GM12878 (cell line): ENCODE measurements around the gene CLEC20A. TPM values are rescaled to one million over a fixed set of nuclear protein-coding genes. Genes with fewer than 3 reads are reported as not detected.

Experiments
- ATAC-seq: fragments of 200-7000 bp; cut with Tn5 transposase; 3 replicates; pipeline ENCODE4 v1.9.1; 2020; ENCODE audit warnings: mild to moderate bottlenecking, moderate library complexity
- BruUV-seq: library from RNA; stranded (reverse); fragments of 400-500 nt; replicated peaks from 2 replicates; lab custom pipeline; 2021; lab: Mats Ljungman, UMichigan
- CTCF ChIA-PET: fragments of 300-600 bp; sonication (Branson Sonifier 250); formaldehyde crosslinking; extraction: SDS; loops from one replicate; lab custom pipeline; 2021; ENCODE audit warnings: inconsistent platforms; lab: Yijun Ruan, JAX
- POLR2A ChIA-PET: fragments of 350-600 bp; formaldehyde crosslinking; extraction: SDS; loops from one replicate; lab custom pipeline; 2021; ENCODE audit warnings: inconsistent platforms; lab: Charles Lee
- RAD21 ChIA-PET: fragments of 300-600 bp; sonication (Branson Sonifier 250); formaldehyde crosslinking; loops from one replicate; lab custom pipeline; 2023; ENCODE audit warnings: antibody characterized with exemption; ENCODE audit not compliant: unreplicated experiment; lab: Charles Lee
- SMC1A ChIA-PET: fragments of 300-600 bp; sonication (Branson Sonifier 250); formaldehyde crosslinking; loops from one replicate; lab custom pipeline; 2023; ENCODE audit not compliant: unreplicated experiment, uncharacterized antibody; lab: Charles Lee
- DNase-seq: peaks from one replicate; pipeline ENCODE4 v3.0.0-alpha.2; 2011; ENCODE audit warnings: low read depth, low spot score
- FAIRE-seq: peaks from 3 replicates; lab custom pipeline; 2011; peaks lifted over from hg19 to GRCh38; lab: Jason Lieb, UNC
- H2AFZ ChIP-seq: 2 replicates; pipeline ENCODE4 v1.6.0; 2011; ENCODE audit warnings: low read depth, low read length, control low read depth; ENCODE audit not compliant: control insufficient read depth
- H3K27ac ChIP-seq: 2 replicates; pipeline ENCODE4 v1.5.1; 2011; ENCODE audit warnings: control low read depth; ENCODE audit not compliant: control insufficient read depth, insufficient read depth
- H3K27me3 ChIP-seq, 2 experiments: replicated peaks in 1 of 2; 2 replicates each; pipeline versions ENCODE4 v1.6.0 to v1.6.1; 2011; ENCODE audit warnings: low read length in 1 of 2; ENCODE audit not compliant: control insufficient read depth in 2 of 2, insufficient read depth in 2 of 2
- H3K36me3 ChIP-seq, 2 experiments: 2 replicates each; pipeline ENCODE4 v1.5.1; 2011; ENCODE audit warnings: low read length in 1 of 2; ENCODE audit not compliant: control insufficient read depth in 2 of 2, insufficient read depth in 2 of 2
- H3K4me1 ChIP-seq: 2 replicates; pipeline ENCODE4 v1.6.1; 2011; ENCODE audit warnings: mild to moderate bottlenecking, low read length, moderate library complexity, mixed read lengths; ENCODE audit not compliant: control insufficient read depth, insufficient read depth
- H3K4me2 ChIP-seq: 2 replicates; pipeline ENCODE4 v1.6.0; 2011; ENCODE audit warnings: control low read depth; ENCODE audit not compliant: control insufficient read depth, insufficient read depth
- H3K4me3 ChIP-seq: fragments of 200-600 bp; sonication (generic); 2 replicates; pipeline ENCODE4 v1.5.1; 2016
- H3K79me2 ChIP-seq: 2 replicates; pipeline ENCODE4 v1.6.0; 2011; ENCODE audit warnings: low read length; ENCODE audit not compliant: control insufficient read depth, insufficient read depth
- H3K9ac ChIP-seq: 2 replicates; pipeline ENCODE4 v1.8.0; 2011; ENCODE audit warnings: low read length, control low read depth, mixed read lengths; ENCODE audit not compliant: control insufficient read depth, insufficient read depth
- H3K9me3 ChIP-seq: replicated peaks from 3 replicates; pipeline ENCODE4 v1.5.1; 2011; ENCODE audit warnings: mild to moderate bottlenecking, low read length; ENCODE audit not compliant: control insufficient read depth, insufficient read depth
- H4K20me1 ChIP-seq: 2 replicates; pipeline ENCODE4 v1.6.0; 2011; ENCODE audit not compliant: control insufficient read depth, insufficient read depth
- CHD1 ChIP-seq: IDR thresholded peaks from 2 replicates; pipeline ENCODE4 v1.6.1; 2012; ENCODE audit warnings: low read depth, low read length, improper control_type of control experiment
- CREB1 ChIP-seq: IDR thresholded peaks from 2 replicates; pipeline ENCODE4 v1.6.1; 2012; ENCODE audit warnings: low read depth, mild to moderate bottlenecking, inconsistent platforms
- CTCF ChIP-seq, 3 experiments: IDR thresholded peaks in 2 of 3; conservative IDR thresholded peaks in 1 of 3; 2 replicates each; pipeline ENCODE4 v1.5.1; 2011; ENCODE audit warnings: low read depth in 3 of 3, low read length in 3 of 3, mild to moderate bottlenecking in 3 of 3, control low read depth in 2 of 3, moderate library complexity in 2 of 3, inconsistent platforms in 1 of 3, mixed read lengths in 1 of 3; ENCODE audit not compliant: control insufficient read depth in 2 of 3, insufficient read depth in 1 of 3; ENCODE audit errors: extremely low read depth in 1 of 3
- E2F8 ChIP-seq: fragments of 450-650 bp; IDR thresholded peaks from 2 replicates; pipeline ENCODE4 v1.6.1; 2018; ENCODE audit warnings: mild to moderate bottlenecking, low read depth, moderate library complexity; ENCODE audit not compliant: partially characterized antibody
- EZH2 ChIP-seq: IDR thresholded peaks from 2 replicates; pipeline ENCODE4 v1.6.1; 2012; ENCODE audit warnings: low read depth, mild to moderate bottlenecking, control low read depth, inconsistent platforms, low read length, borderline replicate concordance; ENCODE audit not compliant: control insufficient read depth
- GATAD2B ChIP-seq: fragments of 450-650 bp; conservative IDR thresholded peaks from 2 replicates; pipeline ENCODE4 v1.6.1; 2017; ENCODE audit warnings: low read depth, mild to moderate bottlenecking, moderate library complexity
- LARP7 ChIP-seq: fragments of 450-650 bp; IDR thresholded peaks from 2 replicates; pipeline ENCODE4 v1.6.1; 2017; ENCODE audit warnings: mild to moderate bottlenecking
- NR2C2 ChIP-seq: IDR thresholded peaks from 2 replicates; pipeline ENCODE4 v1.6.1; 2011; ENCODE audit warnings: borderline replicate concordance, low read depth; ENCODE audit not compliant: control insufficient read depth, insufficient read length
- PBX3 ChIP-seq: IDR thresholded peaks from 2 replicates; pipeline ENCODE4 v1.6.1; 2011; ENCODE audit warnings: mild to moderate bottlenecking, low read depth, low read length, moderate library complexity; ENCODE audit not compliant: insufficient replicate concordance
- RUNX3 ChIP-seq: IDR thresholded peaks from 2 replicates; pipeline ENCODE4 v1.6.1; 2012; ENCODE audit warnings: low read length, inconsistent platforms
- SPI1 ChIP-seq: IDR thresholded peaks from 2 replicates; pipeline ENCODE4 v1.6.1; 2011; ENCODE audit warnings: low read depth, mild to moderate bottlenecking, low read length, moderate library complexity, borderline replicate concordance; ENCODE audit not compliant: insufficient read depth
- WGBS: methylation state at CpG from one replicate; pipeline ENCODE4 v1.1.6; 2016; ENCODE audit warnings: low lambda C conversion rate; ENCODE audit not compliant: insufficient replicate concordance, insufficient coverage; ENCODE audit errors: missing lambda C conversion rate; 5-methylcytosine and 5-hydroxymethylcytosine counted together
- in situ Hi-C: fragments of 300-500 bp; cut with MboI; formaldehyde crosslinking; loops from 9 replicates; pipeline ENCODE4 v1.14.3; 2018; ENCODE audit warnings: mixed read lengths
- intact Hi-C: fragments of 100-400 bp; cut with micrococcal nuclease; formaldehyde crosslinking; loops from one replicate; pipeline ENCODE4 v1.14.2; 2022; ENCODE audit not compliant: unreplicated experiment
- polyA plus RNA-seq, 11 experiments: library from polyadenylated mRNA; depleted of rRNA in 4 of 11; unstranded in 6 of 11; stranded (reverse) in 5 of 11; fragments of >200 nt; fragmentation: Nextera tagmentation in 4 of 11; fragmentation: Illumina TruSeq in 1 of 11; extraction: Ambion mirVana in 4 of 11; extraction: Trizol in 1 of 11; gene quantifications; 1 replicate in 1 of 11; 2 replicates in 10 of 11; pipeline versions ENCODE4 v1.2.1 to v1.2.3, GENCODE V29; 2011 to 2016; ENCODE audit warnings: inconsistent platforms in 2 of 11, missing spikeins in 2 of 11, low read depth in 1 of 11
- total RNA-seq, 4 experiments: library from RNA; depleted of rRNA in 3 of 4; stranded (reverse); fragments of >200 nt in 3 of 4; fragmentation: Illumina TruSeq in 1 of 4; extraction: Trizol in 1 of 4; gene quantifications; 2 replicates each; pipeline versions ENCODE4 v1.2.1 to v1.2.3, GENCODE V29; 2013 to 2021
- TF ChIP-seq, protein P1 (sequence below): fragments of 450-650 bp; formaldehyde crosslinking; IDR thresholded peaks from 2 replicates; pipeline ENCODE4 v1.4.0; 2022; ENCODE audit warnings: mild to moderate bottlenecking, moderate library complexity
- TF ChIP-seq, protein P2 (sequence below): IDR thresholded peaks from 2 replicates; pipeline ENCODE4 v1.6.1; 2012; ENCODE audit warnings: low read length, inconsistent platforms

The CLEC20A gene
- total and polyA plus RNA-seq, 10 of the 15 experiments (the other 5 are each of a cell fraction or from before 2014, with no cell fraction given), result not detected

DNA sequence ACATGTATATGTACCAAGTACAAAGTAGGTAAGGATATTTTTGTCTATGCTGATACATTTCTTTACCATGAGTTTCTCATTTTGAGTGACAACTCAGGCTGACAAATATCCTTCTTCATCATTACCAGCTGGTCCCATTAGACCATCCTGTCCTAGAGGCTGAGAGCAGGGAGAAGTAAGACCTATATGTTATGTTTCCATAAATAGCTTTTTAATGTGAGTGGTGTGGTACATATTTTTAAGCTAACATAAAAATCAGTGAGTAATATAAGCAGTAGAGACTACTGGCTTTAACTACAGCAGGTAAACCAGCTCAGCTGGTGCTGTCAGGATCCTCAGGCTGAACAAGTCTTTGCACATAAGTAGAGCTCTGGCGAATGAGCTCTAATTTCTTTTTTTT, 62.4 kb downstream of the CLEC20A start:
- SMC1A ChIA-PET, result interaction anchor here (0.7 to 2.0 kb wide), 5 partner anchors 9 to 135 kb away, joined by 3 to 9 read pairs (median 5); no protein-coding TSS in a partner anchor
- BruUV-seq, result no TSS peak
- TF ChIP-seq SPI1 (no peak), EZH2 (no peak), PBX3 (no peak), CHD1 (no peak), LARP7 (no peak), CTCF (IDR thresholded peaks at IDR 0.05 in 2 of 3, conservative IDR thresholded peaks at IDR 0.05 in 1 of 3; ENCODE audit: control insufficient read depth in 2 of 3, extremely low read depth in 1 of 3, insufficient read depth in 1 of 3, low read depth in 3 of 3, low read length in 3 of 3) (no peak), RUNX3 (no peak), GATAD2B (no peak), CREB1 (no peak), NR2C2 (no peak), E2F8 (no peak)
- TF ChIP-seq, protein P1, sequence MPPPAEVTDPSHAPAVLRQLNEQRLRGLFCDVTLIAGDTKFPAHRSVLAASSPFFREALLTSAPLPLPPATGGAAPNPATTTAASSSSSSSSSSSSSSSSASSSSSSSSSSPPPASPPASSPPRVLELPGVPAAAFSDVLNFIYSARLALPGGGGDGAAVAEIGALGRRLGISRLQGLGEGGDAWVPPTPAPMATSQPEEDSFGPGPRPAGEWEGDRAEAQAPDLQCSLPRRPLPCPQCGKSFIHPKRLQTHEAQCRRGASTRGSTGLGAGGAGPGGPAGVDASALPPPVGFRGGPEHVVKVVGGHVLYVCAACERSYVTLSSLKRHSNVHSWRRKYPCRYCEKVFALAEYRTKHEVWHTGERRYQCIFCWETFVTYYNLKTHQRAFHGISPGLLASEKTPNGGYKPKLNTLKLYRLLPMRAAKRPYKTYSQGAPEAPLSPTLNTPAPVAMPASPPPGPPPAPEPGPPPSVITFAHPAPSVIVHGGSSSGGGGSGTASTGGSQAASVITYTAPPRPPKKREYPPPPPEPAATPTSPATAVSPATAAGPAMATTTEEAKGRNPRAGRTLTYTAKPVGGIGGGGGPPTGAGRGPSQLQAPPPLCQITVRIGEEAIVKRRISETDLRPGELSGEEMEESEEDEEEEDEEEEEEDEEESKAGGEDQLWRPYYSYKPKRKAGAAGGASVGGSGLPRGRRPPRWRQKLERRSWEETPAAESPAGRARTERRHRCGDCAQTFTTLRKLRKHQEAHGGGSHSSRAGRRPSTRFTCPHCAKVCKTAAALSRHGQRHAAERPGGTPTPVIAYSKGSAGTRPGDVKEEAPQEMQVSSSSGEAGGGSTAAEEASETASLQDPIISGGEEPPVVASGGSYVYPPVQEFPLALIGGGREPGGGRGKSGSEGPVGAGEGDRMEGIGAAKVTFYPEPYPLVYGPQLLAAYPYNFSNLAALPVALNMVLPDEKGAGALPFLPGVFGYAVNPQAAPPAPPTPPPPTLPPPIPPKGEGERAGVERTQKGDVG, result no peak
- TF ChIP-seq, protein P2, sequence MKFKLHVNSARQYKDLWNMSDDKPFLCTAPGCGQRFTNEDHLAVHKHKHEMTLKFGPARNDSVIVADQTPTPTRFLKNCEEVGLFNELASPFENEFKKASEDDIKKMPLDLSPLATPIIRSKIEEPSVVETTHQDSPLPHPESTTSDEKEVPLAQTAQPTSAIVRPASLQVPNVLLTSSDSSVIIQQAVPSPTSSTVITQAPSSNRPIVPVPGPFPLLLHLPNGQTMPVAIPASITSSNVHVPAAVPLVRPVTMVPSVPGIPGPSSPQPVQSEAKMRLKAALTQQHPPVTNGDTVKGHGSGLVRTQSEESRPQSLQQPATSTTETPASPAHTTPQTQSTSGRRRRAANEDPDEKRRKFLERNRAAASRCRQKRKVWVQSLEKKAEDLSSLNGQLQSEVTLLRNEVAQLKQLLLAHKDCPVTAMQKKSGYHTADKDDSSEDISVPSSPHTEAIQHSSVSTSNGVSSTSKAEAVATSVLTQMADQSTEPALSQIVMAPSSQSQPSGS, result no peak

More for the DNA sequence above, 62.4 kb downstream of the CLEC20A start:
- in situ Hi-C loops, result no loop called here
- no peaks in the 10 kb centered on the region for H3K4me1 ChIP-seq
- CTCF ChIA-PET, result interaction anchor here (1.2 to 1.5 kb wide), 4 partner anchors 10 to 88 kb away, joined by 3 to 6 read pairs (median 6); no protein-coding TSS in a partner anchor
- no peak overlapping the region for H3K4me2 ChIP-seq
- DNase-seq (no peak), FAIRE-seq (no peak), ATAC-seq (no peak; the same call in 2 of the 3 replicates)
- H3K4me3 ChIP-seq, result no peak overlapping the region
- intact Hi-C loops, result no loop called here
- peaks cover 0 to 2% of the 10 kb centered on the region in 2 experiments; a peak in 1 of 4 replicates for H3K27me3 ChIP-seq
- H3K79me2 ChIP-seq, result no peaks in the 10 kb centered on the region
- H3K9ac ChIP-seq, result no peak overlapping the region
- POLR2A ChIA-PET, result no interaction called here
- no peaks in the 10 kb centered on the region for H3K36me3 ChIP-seq
- H3K27ac ChIP-seq, result no peak overlapping the region
- no peaks in the 10 kb centered on the region for H4K20me1 ChIP-seq
- RAD21 ChIA-PET, result no interaction called here
- no peaks in the 10 kb centered on the region for H3K9me3 ChIP-seq
- no peak overlapping the region for H2AFZ ChIP-seq
- 0% methylated on average over 1 of the region's 1 CpG for WGBS
